Activated naive CD4-positive, alpha-beta T cell treated with anti-CD3 and anti-CD28 coated beads, Interleukin-2, amount 10 ng/mL, durations not matched to agents 7 days and 5 days (primary cell): Measurements from ENCODE around the gene TFAP2A.

Source experiments
- CTCF ChIA-PET: fragments of 350-600 bp; sonication (Branson Sonifier 250); formaldehyde crosslinking; loops from one replicate; lab custom pipeline; 2021; ENCODE audit warnings: antibody characterized with exemption; lab: Charles Lee
- DNase-seq: peaks from one replicate; pipeline ENCODE4 v3.0.0-alpha.2; 2020
- H3K27ac Mint-ChIP-seq: one replicate; pipeline ENCODE4 v1.8.0; 2021; ENCODE audit warnings: mild to moderate bottlenecking, moderate library complexity, mixed read lengths
- H3K27me3 Mint-ChIP-seq: one replicate; pipeline ENCODE4 v1.8.0; 2021; ENCODE audit warnings: mild to moderate bottlenecking, mixed read lengths
- H3K36me3 Mint-ChIP-seq: one replicate; pipeline ENCODE4 v1.8.0; 2021; ENCODE audit warnings: mixed read lengths
- H3K4me1 Mint-ChIP-seq: one replicate; pipeline ENCODE4 v1.8.0; 2021; ENCODE audit warnings: mixed read lengths
- H3K4me3 Mint-ChIP-seq: one replicate; pipeline ENCODE4 v1.8.0; 2021; ENCODE audit warnings: mild to moderate bottlenecking, moderate library complexity, mixed read lengths
- H3K9me3 Mint-ChIP-seq: one replicate; pipeline ENCODE4 v1.8.0; 2021; ENCODE audit warnings: mixed read lengths

The TFAP2A gene

DNA sequence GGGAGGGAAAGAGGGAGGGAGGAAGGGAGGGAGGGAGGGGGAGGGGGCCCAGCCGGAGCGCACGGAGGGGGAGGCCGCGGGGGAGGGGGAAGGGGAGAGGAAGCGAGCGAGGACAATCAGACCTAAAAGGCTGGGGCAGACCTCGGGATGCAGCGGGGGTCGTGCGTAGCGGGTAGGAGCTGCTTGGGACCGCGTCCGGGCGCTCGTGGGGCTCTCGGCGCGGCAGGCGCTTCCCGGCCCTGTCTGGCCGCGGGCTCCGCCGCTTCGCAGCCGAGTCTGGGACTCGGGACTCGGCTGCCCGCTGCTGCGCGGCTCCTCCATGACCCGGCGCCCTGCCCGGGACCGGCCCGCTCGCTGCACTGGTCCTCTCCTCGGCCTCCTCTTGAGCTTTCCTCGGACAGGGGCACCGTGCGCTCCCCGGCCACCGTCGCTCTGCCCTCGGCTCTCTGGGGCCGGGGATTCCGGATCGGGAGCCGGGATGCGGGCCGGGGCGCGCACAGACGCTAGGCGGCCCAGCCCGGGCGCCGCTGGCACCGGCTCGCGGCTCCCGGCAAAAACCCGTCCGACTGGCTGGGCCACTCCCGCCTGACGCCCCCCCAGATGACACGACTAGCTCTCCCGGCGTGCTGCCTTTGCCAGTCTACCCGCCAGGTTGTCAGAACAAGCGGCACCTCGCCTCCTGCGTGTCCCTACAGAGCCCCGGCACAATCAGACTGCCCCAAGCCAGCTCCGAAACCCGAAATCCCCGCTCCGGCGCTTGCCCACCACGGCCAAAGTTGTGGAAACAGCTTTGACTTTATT is 2.2 kb downstream of the TFAP2A start:
- peaks cover 43% of the 10 kb centered on the region for H3K36me3 Mint-ChIP-seq
- H3K27me3 Mint-ChIP-seq: peaks cover 85% of the 10 kb centered on the region
- H3K9me3 Mint-ChIP-seq: peaks cover 21% of the 10 kb centered on the region
- H3K27ac Mint-ChIP-seq: peak overlapping the region; percentile 53
- no peak for DNase-seq
- H3K4me1 Mint-ChIP-seq: peaks cover 53% of the 10 kb centered on the region
- peak overlapping the region; percentile 81 for H3K4me3 Mint-ChIP-seq
- CTCF ChIA-PET: interaction anchor here (0.5 kb wide), 1 partner anchor 569 kb away, joined by 3 read pairs; no protein-coding TSS in a partner anchor

DNA sequence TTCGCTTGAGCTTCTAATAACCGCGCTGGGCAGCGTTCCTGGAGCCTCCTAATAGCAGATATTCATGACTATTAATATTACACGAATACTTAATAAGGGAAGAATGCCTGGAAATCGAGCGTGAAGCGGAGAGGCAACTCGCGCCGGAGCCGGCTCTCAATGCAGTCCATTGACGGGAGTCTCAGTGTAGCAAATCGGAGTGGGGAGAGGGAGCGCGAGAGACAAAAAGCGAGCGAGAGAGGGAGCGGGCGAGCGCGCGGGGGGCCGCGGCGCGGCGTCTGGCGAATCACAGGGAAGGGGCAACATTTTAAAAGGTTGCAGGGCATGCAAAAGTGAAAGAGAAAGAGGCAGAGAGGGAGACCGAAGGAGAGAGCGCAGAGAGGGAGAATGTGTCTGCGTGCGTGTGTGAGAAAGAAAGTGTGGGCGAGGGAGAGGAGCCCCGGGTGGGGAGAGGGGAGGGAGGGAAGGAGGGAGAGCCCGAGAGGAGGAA is 2.9 kb downstream of the TFAP2A start:
- Mint-ChIP-seq H3K27me3 (peaks cover 85% of the 10 kb centered on the region), H3K36me3 (peaks cover 39% of the 10 kb centered on the region), H3K9me3 (peaks cover 21% of the 10 kb centered on the region), H3K4me3 (peak overlapping the region; percentile 81), H3K4me1 (peaks cover 51% of the 10 kb centered on the region), H3K27ac (peak overlapping the region; percentile 34)
- CTCF ChIA-PET: no interaction called here
- DNase-seq: peak; percentile 67

- Mint-ChIP-seq H3K4me1 (peaks cover 46% of the 10 kb centered on the region), H3K27ac (peak overlapping the region; percentile 52), H3K27me3 (peaks cover 85% of the 10 kb centered on the region), H3K9me3 (peaks cover 21% of the 10 kb centered on the region), H3K36me3 (peaks cover 38% of the 10 kb centered on the region), H3K4me3 (peak overlapping the region; percentile 81)
- CTCF ChIA-PET: no interaction called here
- DNase-seq: no peak
Measured at GRCh38 chr6:10411131-10411970, 3.5 kb downstream of the TFAP2A start.

DNA sequence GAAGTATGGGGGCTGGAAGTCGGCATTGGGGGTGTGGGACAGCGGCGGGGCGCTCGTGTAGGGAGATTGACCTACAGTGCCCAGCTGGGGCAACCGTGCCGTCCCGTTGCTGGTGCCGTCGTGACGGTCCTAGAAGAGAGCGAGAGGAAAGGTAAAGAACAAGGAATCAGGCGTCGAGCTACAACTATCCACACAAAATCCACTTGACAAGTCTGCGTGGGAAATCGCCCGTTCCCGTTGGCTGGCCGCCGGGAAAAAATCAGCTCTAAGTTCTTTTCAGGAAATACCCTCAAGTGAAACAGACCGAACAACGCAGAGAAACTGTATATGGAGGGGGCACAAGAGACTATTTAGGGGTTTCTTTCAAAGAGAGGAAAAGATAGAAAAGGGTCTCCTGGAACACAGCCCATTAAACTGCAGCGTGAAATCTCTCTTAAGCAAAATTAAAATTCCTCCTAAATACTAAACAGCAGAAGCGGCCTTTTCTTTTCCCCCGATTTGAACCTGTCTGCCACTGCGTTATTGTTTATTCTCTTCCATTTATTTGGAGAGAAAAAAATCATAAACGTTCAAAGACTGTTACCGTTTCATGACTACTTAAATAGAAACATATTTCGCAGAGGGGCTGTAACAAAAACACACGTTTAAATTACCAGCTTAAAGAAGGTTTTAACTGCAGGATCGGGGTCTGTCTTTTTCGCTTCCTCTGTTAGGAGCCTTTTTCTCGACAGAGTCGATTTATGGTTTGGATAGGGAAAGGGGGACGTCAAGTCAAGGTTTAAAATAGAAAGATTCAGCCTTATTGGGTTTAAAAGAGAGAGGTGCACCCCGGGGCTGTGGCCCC is 4.4 kb downstream of the TFAP2A start:
- Mint-ChIP-seq H3K4me3 (peak overlapping the region; percentile 81), H3K27me3 (peaks cover 83% of the 10 kb centered on the region), H3K4me1 (peaks cover 46% of the 10 kb centered on the region), H3K36me3 (peaks cover 38% of the 10 kb centered on the region), H3K9me3 (peaks cover 24% of the 10 kb centered on the region), H3K27ac (peak overlapping the region; percentile 77)
- DNase-seq: no peak
- CTCF ChIA-PET: no interaction called here

DNA sequence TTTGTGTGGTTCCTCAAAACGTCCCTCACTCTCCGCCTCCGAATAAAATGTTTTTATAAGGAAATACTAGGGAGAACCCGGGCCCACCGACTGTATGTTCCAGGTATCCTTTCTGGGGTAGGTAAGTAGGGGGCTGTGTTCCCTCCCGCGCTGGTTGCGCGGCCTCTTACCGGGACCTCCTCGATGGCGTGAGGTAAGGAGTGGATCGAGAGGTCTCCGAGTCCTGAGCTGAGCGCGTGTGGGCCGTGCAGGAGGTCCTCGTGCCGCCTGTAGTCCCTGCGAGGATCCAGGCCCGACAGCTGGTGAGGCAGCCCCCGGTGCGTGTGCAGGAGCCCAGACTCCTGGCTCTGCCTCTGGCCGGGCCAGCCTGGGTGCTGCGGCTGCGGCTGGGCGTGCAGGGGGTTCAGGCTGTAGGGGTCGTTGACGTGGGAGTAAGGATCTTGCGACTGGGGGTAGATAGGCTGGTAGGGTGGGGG is 5.1 kb downstream of the TFAP2A start:
- H3K36me3 Mint-ChIP-seq: peaks cover 34% of the 10 kb centered on the region
- peak overlapping the region; percentile 77 for H3K27ac Mint-ChIP-seq
- H3K4me1 Mint-ChIP-seq: peaks cover 43% of the 10 kb centered on the region
- CTCF ChIA-PET: no interaction called here
- DNase-seq: no peak
- H3K27me3 Mint-ChIP-seq: peaks cover 82% of the 10 kb centered on the region
- H3K9me3 Mint-ChIP-seq: peaks cover 24% of the 10 kb centered on the region
- H3K4me3 Mint-ChIP-seq: peak overlapping the region; percentile 29

- Mint-ChIP-seq H3K9me3 (peaks cover 26% of the 10 kb centered on the region), H3K27ac (peak overlapping the region; percentile 29), H3K27me3 (peaks cover 82% of the 10 kb centered on the region), H3K4me1 (peaks cover 44% of the 10 kb centered on the region), H3K36me3 (peaks cover 36% of the 10 kb centered on the region), H3K4me3 (peak overlapping the region; percentile 29)
- CTCF ChIA-PET: no interaction called here
- no peak for DNase-seq
Measured at GRCh38 chr6:10409233-10409721, 5.6 kb downstream of the TFAP2A start.

DNA sequence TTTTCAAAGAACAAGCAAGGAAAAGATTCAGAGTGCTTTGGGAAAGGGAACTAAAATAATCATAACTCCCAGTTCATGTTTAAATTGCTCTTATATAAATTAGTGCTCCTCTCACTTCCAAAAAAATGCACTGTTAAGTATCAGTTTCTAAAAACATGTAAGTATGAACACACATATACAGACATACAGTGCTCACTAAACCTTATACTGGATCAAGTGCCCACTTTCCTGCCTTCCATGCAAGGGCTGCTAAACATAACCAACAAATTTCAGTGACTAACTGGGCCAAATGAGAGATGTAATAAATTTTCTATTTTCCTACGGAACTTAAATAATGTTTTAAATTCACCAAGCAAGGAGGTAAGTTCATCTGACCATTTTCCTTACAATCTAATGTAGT is 6.4 kb downstream of the TFAP2A start:
- Mint-ChIP-seq H3K4me1 (peaks cover 39% of the 10 kb centered on the region), H3K4me3 (no peak overlapping the region), H3K36me3 (peaks cover 33% of the 10 kb centered on the region), H3K9me3 (peaks cover 26% of the 10 kb centered on the region), H3K27me3 (peaks cover 78% of the 10 kb centered on the region), H3K27ac (no peak overlapping the region)
- no peak for DNase-seq
- CTCF ChIA-PET: no interaction called here

- Mint-ChIP-seq H3K4me1 (peaks cover 37% of the 10 kb centered on the region), H3K27me3 (peaks cover 78% of the 10 kb centered on the region), H3K27ac (no peak overlapping the region), H3K4me3 (no peak overlapping the region), H3K36me3 (peaks cover 33% of the 10 kb centered on the region), H3K9me3 (peaks cover 26% of the 10 kb centered on the region)
- no peak for DNase-seq
- CTCF ChIA-PET: no interaction called here
Measured at GRCh38 chr6:10407674-10408054, 7.2 kb downstream of the TFAP2A start.

DNA sequence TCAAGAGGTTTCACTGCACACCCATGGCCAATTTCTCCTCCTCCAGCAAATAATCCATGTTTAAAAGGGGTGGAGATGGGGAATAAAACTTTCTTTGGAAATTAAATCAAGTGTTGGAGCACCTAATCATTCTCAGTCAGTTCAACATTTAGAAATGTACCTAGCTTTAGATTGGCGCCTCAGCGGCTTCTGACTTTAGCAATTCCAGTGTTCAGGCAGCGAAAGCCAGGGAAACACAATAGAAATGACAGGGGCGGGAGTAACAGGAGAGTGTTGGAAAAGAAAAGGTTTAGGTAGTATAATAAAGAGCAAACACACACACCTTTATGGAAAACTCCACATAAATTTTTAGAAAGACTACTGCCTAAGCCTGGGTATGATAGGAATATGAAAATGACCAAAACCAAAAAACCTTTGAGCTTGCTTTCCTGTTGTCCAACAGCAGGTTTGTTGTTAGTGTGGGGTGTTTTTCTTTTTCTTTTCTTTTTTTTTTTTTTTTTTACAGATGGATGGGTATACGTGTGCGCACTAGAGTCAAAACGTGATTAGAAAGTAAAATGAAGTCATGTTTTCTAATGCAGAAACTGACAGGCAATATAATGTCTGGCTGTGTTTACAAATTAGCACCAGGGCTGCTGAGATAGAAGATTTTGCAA is 7.7 kb downstream of the TFAP2A start:
- CTCF ChIA-PET: no interaction called here
- Mint-ChIP-seq H3K27me3 (peaks cover 78% of the 10 kb centered on the region), H3K9me3 (peaks cover 28% of the 10 kb centered on the region), H3K36me3 (peaks cover 33% of the 10 kb centered on the region), H3K27ac (no peak overlapping the region), H3K4me3 (no peak overlapping the region), H3K4me1 (peaks cover 36% of the 10 kb centered on the region)
- DNase-seq: no peak

- Mint-ChIP-seq H3K36me3 (peaks cover 31% of the 10 kb centered on the region), H3K27me3 (peaks cover 78% of the 10 kb centered on the region), H3K9me3 (peaks cover 31% of the 10 kb centered on the region), H3K27ac (no peak overlapping the region), H3K4me3 (no peak overlapping the region), H3K4me1 (peaks cover 30% of the 10 kb centered on the region)
- CTCF ChIA-PET: no interaction called here
- DNase-seq: no peak
Measured at GRCh38 chr6:10406556-10406955, 8.3 kb downstream of the TFAP2A start.

DNA sequence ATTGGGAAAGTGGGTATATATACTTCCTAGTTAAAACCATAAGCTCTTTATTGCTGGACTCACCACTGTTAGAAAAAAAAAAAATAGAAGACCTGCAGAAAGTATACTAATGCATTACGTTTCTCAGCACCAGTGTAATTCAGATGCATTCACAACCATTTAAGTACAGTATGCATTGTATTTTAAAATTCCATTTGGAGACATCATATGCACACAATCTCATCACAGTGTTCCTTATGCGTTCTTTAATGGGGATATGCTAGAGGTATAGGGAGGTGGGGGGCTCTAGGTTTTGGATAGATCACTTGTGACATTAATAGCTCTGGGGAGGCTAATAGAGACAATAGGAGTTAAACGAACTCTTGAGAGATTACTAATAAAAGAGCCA is 9.4 kb downstream of the TFAP2A start:
- no peak for DNase-seq
- Mint-ChIP-seq H3K36me3 (peaks cover 23% of the 10 kb centered on the region), H3K4me1 (peaks cover 22% of the 10 kb centered on the region), H3K27ac (peak overlapping the region; percentile 64), H3K9me3 (peaks cover 27% of the 10 kb centered on the region), H3K4me3 (peak overlapping the region; percentile 26), H3K27me3 (peaks cover 75% of the 10 kb centered on the region)
- CTCF ChIA-PET: no interaction called here

DNA sequence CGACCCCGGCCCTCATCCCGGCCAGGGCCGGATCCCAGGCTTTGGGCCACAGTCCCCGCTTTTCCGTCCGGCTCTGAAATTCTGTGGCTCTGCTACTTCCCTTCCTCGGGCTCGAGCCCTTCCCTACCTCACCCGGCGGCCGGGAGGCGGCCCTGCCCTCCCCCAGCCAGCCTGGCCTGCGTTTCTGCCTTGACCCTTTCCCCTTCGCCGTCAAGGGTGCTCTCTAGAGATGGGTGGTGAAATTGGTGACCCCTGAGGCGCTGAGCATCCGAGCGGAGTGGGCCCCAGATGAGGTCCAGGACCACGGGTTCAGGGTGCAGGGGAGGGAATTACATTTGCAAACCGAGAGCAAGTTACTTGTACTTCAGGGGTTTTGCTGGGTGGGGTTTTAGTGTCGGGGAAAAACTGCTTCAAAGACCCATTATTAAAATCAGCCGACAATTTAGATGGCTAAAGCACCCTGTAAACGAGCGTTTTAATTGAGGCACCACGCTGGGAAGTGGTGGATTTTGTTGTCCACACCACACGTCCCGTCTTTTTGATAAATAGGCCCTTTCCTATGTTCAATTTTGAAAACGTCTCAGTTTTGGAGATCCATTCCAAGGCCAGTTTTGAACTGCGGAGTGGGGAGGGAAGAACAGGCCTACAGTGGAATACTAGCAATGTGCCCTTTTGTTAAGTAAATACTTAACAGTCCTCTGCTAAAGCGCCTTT is 9.9 kb downstream of the TFAP2A start:
- CTCF ChIA-PET: no interaction called here
- peaks cover 74% of the 10 kb centered on the region for H3K27me3 Mint-ChIP-seq
- H3K9me3 Mint-ChIP-seq: peaks cover 22% of the 10 kb centered on the region

More for the DNA sequence above, 9.9 kb downstream of the TFAP2A start:
- DNase-seq: no peak
- Mint-ChIP-seq H3K4me3 (peak overlapping the region; percentile 26), H3K36me3 (peaks cover 17% of the 10 kb centered on the region), H3K27ac (peak overlapping the region; percentile 93), H3K4me1 (peaks cover 17% of the 10 kb centered on the region)
